HEK293 (cell line): ENCODE results near the gene TNPO3.

Source experiments
- CTCF ChIA-PET: fragments of 350-600 bp; formaldehyde crosslinking; extraction: SDS; loops from one replicate; lab custom pipeline; 2021; ENCODE audit warnings: antibody characterized with exemption; lab: Yijun Ruan, JAX
- POLR2A ChIA-PET: fragments of 300-600 bp; formaldehyde crosslinking; extraction: SDS; loops from one replicate; lab custom pipeline; 2020; ENCODE audit warnings: antibody characterized with exemption, inconsistent platforms; lab: Yijun Ruan, JAX
- H3K27ac ChIP-seq: fragments of 200-500 bp; sonication (Bioruptor generic); 2 replicates; pipeline ENCODE4 v1.5.1; 2014; ENCODE audit warnings: low read depth, low read length, control low read depth, inconsistent platforms; ENCODE audit errors: extremely low read depth
- H3K36me3 ChIP-seq, 2 experiments: fragments of 200-500 bp in 1 of 2; sonication (Bioruptor generic) in 1 of 2; 1 replicate in 1 of 2; 2 replicates in 1 of 2; pipeline ENCODE4 v1.5.1; 2014 to 2017; ENCODE audit warnings: inconsistent platforms in 2 of 2, low read length in 2 of 2; ENCODE audit not compliant: control insufficient read depth in 2 of 2, insufficient read depth in 1 of 2
- H3K4me1 ChIP-seq: fragments of 200-500 bp; sonication (Bioruptor generic); 2 replicates; pipeline ENCODE4 v1.5.1; 2014; ENCODE audit warnings: mild to moderate bottlenecking, low read length, inconsistent platforms; ENCODE audit not compliant: control insufficient read depth, insufficient read depth
- H3K4me3 ChIP-seq: 2 replicates; pipeline ENCODE4 v1.5.1; 2011; ENCODE audit warnings: low read depth, mild to moderate bottlenecking, control low read depth, low read length, moderate library complexity
- H3K9me3 ChIP-seq: fragments of 200-500 bp; sonication (Bioruptor generic); 2 replicates; pipeline ENCODE4 v1.5.1; 2014; ENCODE audit warnings: low read depth, low read length, inconsistent platforms; ENCODE audit not compliant: control insufficient read depth, insufficient read depth
- FEZF1 ChIP-seq: fragments of 450-650 bp; formaldehyde crosslinking; IDR thresholded peaks from 2 replicates; pipeline ENCODE4 v1.5.1; 2016; ENCODE audit warnings: missing biosample characterization, missing genetic modification characterization
- HOXC10 ChIP-seq: sonication (generic); formaldehyde crosslinking; IDR thresholded peaks from 2 replicates; pipeline ENCODE4 v1.8.1; 2023; ENCODE audit warnings: mild to moderate bottlenecking, missing genetic modification reagents
- KLF9 ChIP-seq: fragments of 450-650 bp; formaldehyde crosslinking; IDR thresholded peaks from 2 replicates; pipeline ENCODE4 v1.5.1; 2016; ENCODE audit warnings: missing biosample characterization, missing genetic modification characterization, low read depth
- PRDM2 ChIP-seq: fragments of 450-650 bp; formaldehyde crosslinking; IDR thresholded peaks from 2 replicates; pipeline ENCODE4 v1.5.1; 2016; ENCODE audit warnings: missing biosample characterization, missing genetic modification characterization, borderline replicate concordance
- TCF7L2 ChIP-seq: IDR thresholded peaks from 2 replicates; pipeline ENCODE4 v1.6.1; 2011; ENCODE audit warnings: low read depth, mild to moderate bottlenecking, inconsistent platforms, low read length, moderate library complexity, borderline replicate concordance
- TSHZ1 ChIP-seq: fragments of 450-650 bp; formaldehyde crosslinking; IDR thresholded peaks from 2 replicates; pipeline ENCODE4 v1.5.1; 2016; ENCODE audit warnings: missing biosample characterization, missing genetic modification characterization, borderline replicate concordance
- WT1 ChIP-seq: fragments of 450-650 bp; formaldehyde crosslinking; IDR thresholded peaks from 2 replicates; pipeline ENCODE4 v1.5.1; 2016; ENCODE audit warnings: missing biosample characterization, missing genetic modification characterization
- ZBTB17 ChIP-seq: fragments of 450-650 bp; formaldehyde crosslinking; IDR thresholded peaks from 2 replicates; pipeline ENCODE4 v1.5.1; 2016; ENCODE audit warnings: missing biosample characterization, missing genetic modification characterization
- ZIC2 ChIP-seq: fragments of 450-650 bp; formaldehyde crosslinking; IDR thresholded peaks from 2 replicates; pipeline ENCODE4 v1.5.1; 2016; ENCODE audit warnings: missing biosample characterization, missing genetic modification characterization
- ZNF169 ChIP-seq: fragments of 450-650 bp; formaldehyde crosslinking; IDR thresholded peaks from 2 replicates; pipeline ENCODE4 v1.5.1; 2016; ENCODE audit warnings: missing biosample characterization, missing genetic modification characterization
- ZNF23 ChIP-seq: fragments of 450-650 bp; formaldehyde crosslinking; IDR thresholded peaks from 2 replicates; pipeline ENCODE4 v1.5.1; 2016; ENCODE audit warnings: missing biosample characterization, missing genetic modification characterization, borderline replicate concordance
- ZNF248 ChIP-seq: fragments of 450-650 bp; formaldehyde crosslinking; IDR thresholded peaks from 2 replicates; pipeline ENCODE4 v1.5.1; 2017; ENCODE audit warnings: missing biosample characterization, missing genetic modification characterization
- ZNF274 ChIP-seq, 2 experiments: fragments of 200-500 bp in 1 of 2; fragments of 450-650 bp in 1 of 2; sonication (Bioruptor generic) in 1 of 2; formaldehyde crosslinking in 1 of 2; IDR thresholded peaks; 2 replicates each; pipeline versions ENCODE4 v1.5.1 to v1.6.1; 2014 to 2016; ENCODE audit warnings: borderline replicate concordance in 1 of 2, inconsistent platforms in 1 of 2, low read length in 1 of 2, missing biosample characterization in 1 of 2, missing genetic modification characterization in 1 of 2
- ZNF302 ChIP-seq: fragments of 450-650 bp; formaldehyde crosslinking; IDR thresholded peaks from 2 replicates; pipeline ENCODE4 v1.5.1; 2016; ENCODE audit warnings: missing biosample characterization, missing genetic modification characterization, low read depth
- ZNF324 ChIP-seq: fragments of 450-650 bp; formaldehyde crosslinking; IDR thresholded peaks from 2 replicates; pipeline ENCODE4 v1.5.1; 2016; ENCODE audit warnings: missing biosample characterization, missing genetic modification characterization
- ZNF394 ChIP-seq: fragments of 450-650 bp; formaldehyde crosslinking; IDR thresholded peaks from 2 replicates; pipeline ENCODE4 v1.5.1; 2016; ENCODE audit warnings: missing biosample characterization, missing genetic modification characterization, mild to moderate bottlenecking, moderate library complexity, borderline replicate concordance
- ZNF423 ChIP-seq: fragments of 450-650 bp; formaldehyde crosslinking; IDR thresholded peaks from 2 replicates; pipeline ENCODE4 v1.5.1; 2016; ENCODE audit warnings: missing biosample characterization, missing genetic modification characterization
- ZNF544 ChIP-seq: fragments of 450-650 bp; formaldehyde crosslinking; IDR thresholded peaks from 2 replicates; pipeline ENCODE4 v1.5.0; 2017; ENCODE audit warnings: missing biosample characterization, missing genetic modification characterization
- ZNF610 ChIP-seq: fragments of 450-650 bp; formaldehyde crosslinking; IDR thresholded peaks from 2 replicates; pipeline ENCODE4 v1.5.1; 2016; ENCODE audit warnings: missing biosample characterization, missing genetic modification characterization, borderline replicate concordance
- ZSCAN23 ChIP-seq: fragments of 450-650 bp; formaldehyde crosslinking; IDR thresholded peaks from 2 replicates; pipeline ENCODE4 v1.5.1; 2016; ENCODE audit warnings: missing biosample characterization, missing genetic modification characterization

TNPO3 gene

GRCh38 chr7:128915271-128915819, 139.6 kb downstream of the TNPO3 start:
- Histone ChIP-seq H3K27ac (no peak overlapping the region), H3K4me1 (no peaks in the 10 kb centered on the region), H3K4me3 (no peak overlapping the region), H3K36me3 (no peaks in the 10 kb centered on the region), H3K9me3 (no peaks in the 10 kb centered on the region)
- CTCF ChIA-PET, result no interaction called here
- TF ChIP-seq ZBTB17 (tag by site-specific recombination) (no peak), ZNF169 (tag by site-specific recombination) (no peak), PRDM2 (tag by site-specific recombination) (no peak), ZNF23 (tag by site-specific recombination) (no peak), ZNF274 (IDR thresholded peaks at IDR 0.05; ENCODE audit: low read length) (no peak), ZNF274 (tag by site-specific recombination; IDR thresholded peaks at IDR 0.05; ENCODE audit: borderline replicate concordance) (no peak), HOXC10 (no peak), ZNF324 (tag by site-specific recombination) (no peak), ZNF394 (tag by site-specific recombination) (no peak), ZNF544 (tag by site-specific recombination) (no peak), ZNF423 (no peak), WT1 (no peak)
- POLR2A ChIA-PET, result no interaction called here

- TF ChIP-seq ZIC2 (tag by site-specific recombination) (0 out of 2 replicates have a peak, but pooled peaks have one; percentile 33), TCF7L2 (no peak)
- Histone ChIP-seq H3K4me1 (no peaks in the 10 kb centered on the region), H3K9me3 (no peaks in the 10 kb centered on the region), H3K4me3 (no peak overlapping the region), H3K36me3 (no peaks in the 10 kb centered on the region), H3K27ac (no peak overlapping the region)
- ChIA-PET CTCF (no interaction called here), POLR2A (no interaction called here)
These were observed 140.3 kb downstream of the TNPO3 start for GRCh38 chr7:128914566-128915151.

GRCh38 chr7:128913870-128914565, 140.9 kb downstream of the TNPO3 start:
- ChIA-PET CTCF (no interaction called here), POLR2A (no interaction called here)
- no peaks in the 10 kb centered on the region for H3K36me3 ChIP-seq
- H3K27ac ChIP-seq, result no peak overlapping the region
- TF ChIP-seq ZNF302 (no peak), ZSCAN23 (tag by site-specific recombination) (no peak), FEZF1 (tag by site-specific recombination) (no peak), ZNF248 (no peak), TSHZ1 (no peak), ZNF610 (no peak), KLF9 (tag by site-specific recombination) (no peak)
- no peaks in the 10 kb centered on the region for H3K9me3 ChIP-seq
- H3K4me3 ChIP-seq, result no peak overlapping the region
- no peaks in the 10 kb centered on the region for H3K4me1 ChIP-seq
